Measurements from ENCODE around the gene NPIPB9.
"Not testable (repeated sequence)": the region's sequence is repeated elsewhere in the genome, so short reads cannot be mapped to it uniquely, and the experiment has no call there.

The NPIPB9 gene

GRCh38 chr16:28751487-28751886 is at the start of gene NPIPB9:
NPIPB9 (plus strand) TSS chr16:28751787.
- not testable (repeated sequence) for H3K36me3 ChIP-seq (ENCODE audit: control insufficient read depth, insufficient read depth, low read length, severe bottlenecking); H3K27me3 ChIP-seq (replicated peaks; ENCODE audit: control insufficient read depth, insufficient read depth, low read length); H3K4me3 ChIP-seq (ENCODE audit: low read length); H3K9me3 ChIP-seq (ENCODE audit: control insufficient read depth, low read length); H3K9ac ChIP-seq (ENCODE audit: low read length); H3K4me1 ChIP-seq (ENCODE audit: control insufficient read depth, insufficient read depth, low read length); DNase-seq (ENCODE audit: low read depth)

- DNase-seq (ENCODE audit: low read depth); H3K36me3 ChIP-seq (ENCODE audit: control insufficient read depth, insufficient read depth, low read length, severe bottlenecking); H3K9me3 ChIP-seq (ENCODE audit: control insufficient read depth, low read length); H3K27me3 ChIP-seq (replicated peaks; ENCODE audit: control insufficient read depth, insufficient read depth, low read length); H3K9ac ChIP-seq (ENCODE audit: low read length); H3K4me3 ChIP-seq (ENCODE audit: low read length); H3K4me1 ChIP-seq (ENCODE audit: control insufficient read depth, insufficient read depth, low read length): not testable (repeated sequence)
These were observed 47.3 kb upstream of the NPIPB9 start for GRCh38 chr16:28704246-28704645.

GRCh38 chr16:28711220-28712083 is 40.1 kb upstream of the NPIPB9 start, which contains the start of gene EIF3C:
EIF3C (plus strand) TSS chr16:28711464; CDS start chr16:28711687, 223 bp downstream.
- H3K9ac ChIP-seq (ENCODE audit: low read length); DNase-seq (ENCODE audit: low read depth); H3K4me1 ChIP-seq (ENCODE audit: control insufficient read depth, insufficient read depth, low read length); H3K4me3 ChIP-seq (ENCODE audit: low read length); H3K27me3 ChIP-seq (replicated peaks; ENCODE audit: control insufficient read depth, insufficient read depth, low read length); H3K9me3 ChIP-seq (ENCODE audit: control insufficient read depth, low read length); H3K36me3 ChIP-seq (ENCODE audit: control insufficient read depth, insufficient read depth, low read length, severe bottlenecking): not testable (repeated sequence)

- not testable (repeated sequence) for H3K36me3 ChIP-seq (ENCODE audit: control insufficient read depth, insufficient read depth, low read length, severe bottlenecking); H3K9ac ChIP-seq (ENCODE audit: low read length); H3K4me1 ChIP-seq (ENCODE audit: control insufficient read depth, insufficient read depth, low read length); DNase-seq (ENCODE audit: low read depth); H3K27me3 ChIP-seq (replicated peaks; ENCODE audit: control insufficient read depth, insufficient read depth, low read length); H3K4me3 ChIP-seq (ENCODE audit: low read length); H3K9me3 ChIP-seq (ENCODE audit: control insufficient read depth, low read length)
These were observed 28.5 kb upstream of the NPIPB9 start for GRCh38 chr16:28722852-28723650.

- H3K9me3 ChIP-seq (ENCODE audit: control insufficient read depth, low read length); H3K36me3 ChIP-seq (ENCODE audit: control insufficient read depth, insufficient read depth, low read length, severe bottlenecking); H3K4me3 ChIP-seq (ENCODE audit: low read length); DNase-seq (ENCODE audit: low read depth); H3K9ac ChIP-seq (ENCODE audit: low read length); H3K27me3 ChIP-seq (replicated peaks; ENCODE audit: control insufficient read depth, insufficient read depth, low read length); H3K4me1 ChIP-seq (ENCODE audit: control insufficient read depth, insufficient read depth, low read length): not testable (repeated sequence)
These were observed 20.3 kb upstream of the NPIPB9 start for GRCh38 chr16:28731253-28731652.

- H3K9me3 ChIP-seq (ENCODE audit: control insufficient read depth, low read length); H3K9ac ChIP-seq (ENCODE audit: low read length); H3K4me3 ChIP-seq (ENCODE audit: low read length); H3K4me1 ChIP-seq (ENCODE audit: control insufficient read depth, insufficient read depth, low read length); DNase-seq (ENCODE audit: low read depth); H3K36me3 ChIP-seq (ENCODE audit: control insufficient read depth, insufficient read depth, low read length, severe bottlenecking); H3K27me3 ChIP-seq (replicated peaks; ENCODE audit: control insufficient read depth, insufficient read depth, low read length): not testable (repeated sequence)
These were observed 19.0 kb upstream of the NPIPB9 start for GRCh38 chr16:28732455-28733124.

- not testable (repeated sequence) for H3K4me3 ChIP-seq (ENCODE audit: low read length); DNase-seq (ENCODE audit: low read depth); H3K9ac ChIP-seq (ENCODE audit: low read length)
These were observed 11.8 kb upstream of the NPIPB9 start for GRCh38 chr16:28739787-28740186.

GRCh38 chr16:28740631-28741030 is 11.0 kb upstream of the NPIPB9 start:
- DNase-seq (ENCODE audit: low read depth); H3K4me1 ChIP-seq (ENCODE audit: control insufficient read depth, insufficient read depth, low read length); H3K9ac ChIP-seq (ENCODE audit: low read length); H3K27me3 ChIP-seq (replicated peaks; ENCODE audit: control insufficient read depth, insufficient read depth, low read length); H3K4me3 ChIP-seq (ENCODE audit: low read length); H3K9me3 ChIP-seq (ENCODE audit: control insufficient read depth, low read length); H3K36me3 ChIP-seq (ENCODE audit: control insufficient read depth, insufficient read depth, low read length, severe bottlenecking): not testable (repeated sequence)

More at GRCh38 chr16:28739787-28740186, 11.8 kb upstream of the NPIPB9 start:
- not testable (repeated sequence) for H3K4me1 ChIP-seq (ENCODE audit: control insufficient read depth, insufficient read depth, low read length); H3K27me3 ChIP-seq (replicated peaks; ENCODE audit: control insufficient read depth, insufficient read depth, low read length); H3K36me3 ChIP-seq (ENCODE audit: control insufficient read depth, insufficient read depth, low read length, severe bottlenecking); H3K9me3 ChIP-seq (ENCODE audit: control insufficient read depth, low read length)

- not testable (repeated sequence) for H3K9me3 ChIP-seq (ENCODE audit: control insufficient read depth, low read length); H3K4me3 ChIP-seq (ENCODE audit: low read length); H3K36me3 ChIP-seq (ENCODE audit: control insufficient read depth, insufficient read depth, low read length, severe bottlenecking); DNase-seq (ENCODE audit: low read depth); H3K27me3 ChIP-seq (replicated peaks; ENCODE audit: control insufficient read depth, insufficient read depth, low read length); H3K9ac ChIP-seq (ENCODE audit: low read length); H3K4me1 ChIP-seq (ENCODE audit: control insufficient read depth, insufficient read depth, low read length)
These were observed 10.3 kb upstream of the NPIPB9 start for GRCh38 chr16:28741295-28741694.

GRCh38 chr16:28746618-28747350 is 4.8 kb upstream of the NPIPB9 start:
- not testable (repeated sequence) for H3K4me3 ChIP-seq (ENCODE audit: low read length); H3K27me3 ChIP-seq (replicated peaks; ENCODE audit: control insufficient read depth, insufficient read depth, low read length); H3K9ac ChIP-seq (ENCODE audit: low read length); H3K4me1 ChIP-seq (ENCODE audit: control insufficient read depth, insufficient read depth, low read length); H3K9me3 ChIP-seq (ENCODE audit: control insufficient read depth, low read length); H3K36me3 ChIP-seq (ENCODE audit: control insufficient read depth, insufficient read depth, low read length, severe bottlenecking); DNase-seq (ENCODE audit: low read depth)

Measured in adipocyte (in vitro differentiated cells).